B cell (primary cell): ENCODE results near the gene MATR3.

Source experiments
- EZH2 ChIP-seq: IDR thresholded peaks from 2 replicates; pipeline ENCODE4 v1.6.1; 2012; ENCODE audit warnings: borderline replicate concordance, low read depth, mild to moderate bottlenecking, moderate library complexity, low read length; ENCODE audit not compliant: insufficient read depth, poor library complexity, severe bottlenecking
- TF ChIP-seq, protein P1 (sequence below): fragments of 200-600 bp; IDR thresholded peaks from one replicate; pipeline ENCODE4 v1.8.0; 2022; ENCODE audit warnings: antibody characterized with exemption, mild to moderate bottlenecking

DNA sequence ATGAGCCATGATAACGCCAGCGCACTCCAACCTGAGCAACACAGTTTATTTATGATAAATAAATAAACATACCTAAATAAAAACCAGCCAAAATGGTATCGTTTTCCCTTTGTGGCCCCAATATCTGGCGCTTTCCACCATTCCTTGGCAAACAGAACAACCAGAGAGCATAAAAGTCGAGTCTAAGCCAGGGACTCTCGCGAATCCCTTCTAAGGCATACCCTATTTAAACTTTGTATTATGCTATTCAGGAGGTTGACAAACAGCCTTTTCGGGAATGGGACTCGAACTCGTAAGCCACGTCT lies 386 bp upstream of the MATR3 start:
- TF ChIP-seq, protein P1, sequence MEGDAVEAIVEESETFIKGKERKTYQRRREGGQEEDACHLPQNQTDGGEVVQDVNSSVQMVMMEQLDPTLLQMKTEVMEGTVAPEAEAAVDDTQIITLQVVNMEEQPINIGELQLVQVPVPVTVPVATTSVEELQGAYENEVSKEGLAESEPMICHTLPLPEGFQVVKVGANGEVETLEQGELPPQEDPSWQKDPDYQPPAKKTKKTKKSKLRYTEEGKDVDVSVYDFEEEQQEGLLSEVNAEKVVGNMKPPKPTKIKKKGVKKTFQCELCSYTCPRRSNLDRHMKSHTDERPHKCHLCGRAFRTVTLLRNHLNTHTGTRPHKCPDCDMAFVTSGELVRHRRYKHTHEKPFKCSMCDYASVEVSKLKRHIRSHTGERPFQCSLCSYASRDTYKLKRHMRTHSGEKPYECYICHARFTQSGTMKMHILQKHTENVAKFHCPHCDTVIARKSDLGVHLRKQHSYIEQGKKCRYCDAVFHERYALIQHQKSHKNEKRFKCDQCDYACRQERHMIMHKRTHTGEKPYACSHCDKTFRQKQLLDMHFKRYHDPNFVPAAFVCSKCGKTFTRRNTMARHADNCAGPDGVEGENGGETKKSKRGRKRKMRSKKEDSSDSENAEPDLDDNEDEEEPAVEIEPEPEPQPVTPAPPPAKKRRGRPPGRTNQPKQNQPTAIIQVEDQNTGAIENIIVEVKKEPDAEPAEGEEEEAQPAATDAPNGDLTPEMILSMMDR = no peak
- no peak for TF ChIP-seq EZH2
